ENCODE results near the gene UNC79. TPM values are rescaled to one million over a fixed set of nuclear protein-coding genes. Genes with fewer than 3 reads are reported as not detected.

The UNC79 gene
- total RNA-seq, 1 experiment from 2014 or later = 0.07 TPM

DNA sequence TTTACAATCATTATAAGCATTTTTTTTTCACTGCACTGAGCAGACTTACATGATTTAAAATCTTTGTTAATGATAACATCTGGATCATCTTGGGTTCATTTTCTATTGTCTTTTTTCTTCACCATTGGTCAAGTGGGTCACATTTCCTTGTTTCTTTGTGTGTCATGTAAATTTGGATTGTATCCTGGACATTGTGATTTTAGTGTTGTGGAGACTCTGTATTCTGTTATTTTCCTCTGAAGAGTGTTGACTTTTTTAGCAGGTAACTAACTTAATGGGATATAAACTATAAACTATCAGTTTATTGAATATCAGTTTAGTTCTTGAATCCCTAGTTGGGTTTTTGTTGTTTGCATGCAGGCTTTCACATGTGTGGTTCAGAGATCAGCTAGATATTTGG, 4.0 kb upstream of the UNC79 start:
- Histone ChIP-seq H3K9me2 (ENCODE audit: insufficient read depth) (no peaks in the 10 kb centered on the region), H3K4me3 (no peak overlapping the region), H3K4me2 (no peak overlapping the region), H3K36me3 (ENCODE audit: low read depth) (no peaks in the 10 kb centered on the region), H3F3A (ENCODE audit: insufficient read depth, low read depth) (no peaks in the 10 kb centered on the region), H4K20me1 (ENCODE audit: insufficient read depth) (no peaks in the 10 kb centered on the region), H3K79me2 (ENCODE audit: low read depth) (no peaks in the 10 kb centered on the region), H3K27ac (no peak overlapping the region), H2AFZ (no peak overlapping the region), H3K9me3 (ENCODE audit: insufficient read depth, low read depth) (no peaks in the 10 kb centered on the region; the same call in 1 of the 2 replicates), H3K27me3 (ENCODE audit: insufficient read depth, low read depth) (peaks cover 31% of the 10 kb centered on the region; the same call in 1 of the 2 replicates), H3K4me1 (replicated peaks; ENCODE audit: insufficient read depth) (no peaks in the 10 kb centered on the region)
- no TSS peak for BruUV-seq (replicated peaks)
- no peak for DNase-seq
- intact Hi-C loops (cut with micrococcal nuclease; ENCODE audit: unreplicated experiment) = no loop called here
- TF ChIP-seq CTCF (conservative IDR thresholded peaks at IDR 0.05) (no peak), EZH2 (IDR thresholded peaks at IDR 0.05; ENCODE audit: low read depth) (no peak)
- ChIA-PET POLR2A (ENCODE audit: unreplicated experiment) (no interaction called here), CTCF (no interaction called here)

- Histone ChIP-seq H3K36me3 (ENCODE audit: low read depth) (no peaks in the 10 kb centered on the region), H3K9me2 (ENCODE audit: insufficient read depth) (no peaks in the 10 kb centered on the region), H3K4me2 (no peak overlapping the region), H4K20me1 (ENCODE audit: insufficient read depth) (no peaks in the 10 kb centered on the region), H3K27me3 (ENCODE audit: insufficient read depth, low read depth) (peaks cover 36% of the 10 kb centered on the region; the same call in 1 of the 2 replicates), H3K79me2 (ENCODE audit: low read depth) (no peaks in the 10 kb centered on the region), H3K4me1 (replicated peaks; ENCODE audit: insufficient read depth) (no peaks in the 10 kb centered on the region), H3F3A (ENCODE audit: insufficient read depth, low read depth) (no peaks in the 10 kb centered on the region), H3K27ac (no peak overlapping the region), H3K4me3 (no peak overlapping the region), H3K9me3 (ENCODE audit: insufficient read depth, low read depth) (no peaks in the 10 kb centered on the region; the same call in 1 of the 2 replicates), H2AFZ (no peak overlapping the region)
- intact Hi-C loops (cut with micrococcal nuclease; ENCODE audit: unreplicated experiment) = no loop called here
- ChIA-PET POLR2A (ENCODE audit: unreplicated experiment) (no interaction called here), CTCF (no interaction called here)
- DNase-seq = no peak
- TF ChIP-seq EZH2 (IDR thresholded peaks at IDR 0.05; ENCODE audit: low read depth) (no peak), CTCF (conservative IDR thresholded peaks at IDR 0.05) (no peak)
- no TSS peak for BruUV-seq (replicated peaks)
Observed at GRCh38 chr14:93431036-93431670, 414 bp downstream of the UNC79 start.

- no peaks in the 10 kb centered on the region for H3K79me2 ChIP-seq (ENCODE audit: low read depth)
- H3K9me3 ChIP-seq (ENCODE audit: insufficient read depth, low read depth) = no peaks in the 10 kb centered on the region
- TF ChIP-seq CTCF (conservative IDR thresholded peaks at IDR 0.05) (no peak), EZH2 (IDR thresholded peaks at IDR 0.05; ENCODE audit: low read depth) (no peak)
- no peak overlapping the region for H2AFZ ChIP-seq
- no peaks in the 10 kb centered on the region for H3K4me1 ChIP-seq (replicated peaks; ENCODE audit: insufficient read depth)
- no peaks in the 10 kb centered on the region for H3K36me3 ChIP-seq (ENCODE audit: low read depth)
- ChIA-PET POLR2A (ENCODE audit: unreplicated experiment) (no interaction called here), CTCF (no interaction called here)
- no TSS peak for BruUV-seq (replicated peaks)
- intact Hi-C loops (cut with micrococcal nuclease; ENCODE audit: unreplicated experiment) = no loop called here
- peaks cover 34% of the 10 kb centered on the region; the same call in 1 of the 2 replicates for H3K27me3 ChIP-seq (ENCODE audit: insufficient read depth, low read depth)
- no peak for DNase-seq
- H3K4me3 ChIP-seq = no peak overlapping the region
- no peak overlapping the region for H3K27ac ChIP-seq
- no peaks in the 10 kb centered on the region for H3K9me2 ChIP-seq (ENCODE audit: insufficient read depth)
- no peak overlapping the region for H3K4me2 ChIP-seq
- no peaks in the 10 kb centered on the region for H3F3A ChIP-seq (ENCODE audit: insufficient read depth, low read depth)
- no peaks in the 10 kb centered on the region for H4K20me1 ChIP-seq (ENCODE audit: insufficient read depth)
Observed at GRCh38 chr14:93454224-93454623, 23.5 kb downstream of the UNC79 start.

Data from PC-9 (cell line).